A673 (cell line): ENCODE measurements around the gene HOXC5. TPM values are rescaled to one million over a fixed set of nuclear protein-coding genes. Genes with fewer than 3 reads are reported as not detected.

ENCODE experiments used
- BruUV-seq: library from RNA; stranded (reverse); fragments of 400-500 nt; replicated peaks from 2 replicates; lab custom pipeline; 2021; lab: Mats Ljungman, UMichigan
- CTCF ChIA-PET: fragments of 300-600 bp; sonication (Branson Sonifier 250); formaldehyde crosslinking; loops from one replicate; lab custom pipeline; 2022; ENCODE audit warnings: antibody characterized with exemption; lab: Charles Lee
- POLR2A ChIA-PET: fragments of 300-600 bp; sonication (Branson Sonifier 250); formaldehyde crosslinking; loops from one replicate; lab custom pipeline; 2022; ENCODE audit warnings: antibody characterized with exemption; ENCODE audit not compliant: low non-redundant PET; lab: Charles Lee
- DNase-seq: peaks from one replicate; pipeline ENCODE4 v3.0.0-alpha.2; 2015; ENCODE audit warnings: low spot score
- H3K27ac ChIP-seq: fragments of 200-600 bp; sonication (generic); 2 replicates; pipeline ENCODE4 v1.5.1; 2016; ENCODE audit warnings: mixed run types, low read depth, mild to moderate bottlenecking, mixed read lengths, antibody characterized with exemption, low read length; ENCODE audit not compliant: poor library complexity, severe bottlenecking
- H3K27me3 ChIP-seq: fragments of 200-600 bp; sonication (generic); replicated peaks from 2 replicates; pipeline ENCODE4 v1.6.1; 2017; ENCODE audit warnings: mixed run types, low read depth, mild to moderate bottlenecking, mixed read lengths, antibody characterized with exemption, low read length; ENCODE audit not compliant: insufficient read depth, poor library complexity
- H3K36me3 ChIP-seq: fragments of 200-600 bp; sonication (generic); 2 replicates; pipeline ENCODE4 v1.6.1; 2016; ENCODE audit warnings: mixed run types, mild to moderate bottlenecking, mixed read lengths, antibody characterized with exemption, low read length; ENCODE audit not compliant: insufficient read depth, poor library complexity, severe bottlenecking
- H3K4me1 ChIP-seq: fragments of 200-600 bp; sonication (generic); 2 replicates; pipeline ENCODE4 v1.6.1; 2017; ENCODE audit warnings: mixed run types, mild to moderate bottlenecking, mixed read lengths, antibody characterized with exemption, low read length; ENCODE audit not compliant: insufficient read depth, poor library complexity, severe bottlenecking
- H3K4me3 ChIP-seq: fragments of 200-600 bp; sonication (generic); 2 replicates; pipeline ENCODE4 v1.5.1; 2016; ENCODE audit warnings: low read depth, mixed run types, mild to moderate bottlenecking, mixed read lengths, low read length; ENCODE audit not compliant: poor library complexity, severe bottlenecking
- H3K9me3 ChIP-seq: fragments of 200-600 bp; sonication (generic); 2 replicates; pipeline ENCODE4 v1.6.1; 2016; ENCODE audit warnings: mixed run types, low read depth, mild to moderate bottlenecking, mixed read lengths, antibody characterized with exemption, low read length; ENCODE audit not compliant: poor library complexity, severe bottlenecking
- EZH2 ChIP-seq: fragments of 200-600 bp; sonication (generic); IDR thresholded peaks from 2 replicates; pipeline ENCODE4 v1.6.1; 2017; ENCODE audit warnings: borderline replicate concordance, low read depth, mild to moderate bottlenecking, mixed read lengths, antibody characterized with exemption, low read length; ENCODE audit not compliant: poor library complexity, severe bottlenecking
- intact Hi-C: fragments of 100-400 bp; cut with micrococcal nuclease; formaldehyde crosslinking; loops from one replicate; pipeline ENCODE4 v1.10.0; 2022; ENCODE audit not compliant: unreplicated experiment
- total RNA-seq: library from RNA; stranded (reverse); gene quantifications from 2 replicates; pipeline ENCODE4 v1.2.3, GENCODE V29; 2021
- TF ChIP-seq, protein P1 (sequence below): fragments of 300-800, 200-600 bp; sonication (generic); conservative IDR thresholded peaks from 2 replicates; pipeline ENCODE4 v1.5.1; 2017; ENCODE audit warnings: low read depth, mild to moderate bottlenecking, antibody characterized with exemption, low read length, moderate library complexity, mixed read lengths

HOXC5 gene
- total RNA-seq, 1 experiment from 2014 or later, result 1.9 TPM

DNA sequence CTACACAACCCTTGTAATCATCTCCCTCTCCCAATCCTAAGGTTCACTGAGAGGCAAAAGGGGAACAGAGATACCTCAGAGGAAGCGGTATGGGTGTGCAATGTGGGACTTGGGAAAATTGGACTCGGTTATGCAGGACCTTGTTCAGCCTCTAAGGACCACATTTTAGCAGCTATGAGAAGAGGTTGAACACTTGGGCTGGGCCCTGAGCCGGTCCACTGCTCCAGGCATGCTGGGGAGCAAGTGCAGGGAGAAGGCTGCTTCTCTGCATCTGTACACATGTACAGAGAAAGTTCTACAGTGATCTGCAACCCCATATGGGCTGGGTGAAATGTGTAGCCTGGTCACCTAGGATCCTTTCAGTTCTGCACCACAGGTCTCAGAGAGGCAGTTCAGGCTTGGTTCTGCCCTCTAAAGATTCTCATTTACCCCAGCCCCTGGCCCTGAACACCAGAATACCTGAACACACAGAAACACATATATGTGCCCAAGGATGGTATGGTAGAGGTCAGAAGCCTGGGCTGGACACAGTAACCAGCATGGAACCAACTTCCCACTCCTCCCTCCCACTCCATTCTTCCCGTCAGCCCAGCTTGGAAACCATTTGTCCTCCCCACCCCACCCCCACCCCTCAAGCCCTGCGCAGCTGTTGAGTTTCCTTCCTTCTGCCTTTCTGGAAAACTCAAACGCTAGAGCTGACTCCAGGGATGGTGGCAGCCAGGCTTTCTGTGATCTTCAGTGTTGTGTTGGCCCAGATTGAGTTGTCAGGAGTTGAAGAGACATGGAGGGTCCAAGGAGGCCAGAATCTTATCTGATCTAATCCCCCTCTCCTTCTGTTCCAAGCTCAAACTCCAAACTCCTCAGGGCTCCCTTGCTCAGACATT lies 10.4 kb downstream of the HOXC5 start:
- no peak overlapping the region for H3K4me3 ChIP-seq
- CTCF ChIA-PET, result no interaction called here
- TF ChIP-seq, protein P1, sequence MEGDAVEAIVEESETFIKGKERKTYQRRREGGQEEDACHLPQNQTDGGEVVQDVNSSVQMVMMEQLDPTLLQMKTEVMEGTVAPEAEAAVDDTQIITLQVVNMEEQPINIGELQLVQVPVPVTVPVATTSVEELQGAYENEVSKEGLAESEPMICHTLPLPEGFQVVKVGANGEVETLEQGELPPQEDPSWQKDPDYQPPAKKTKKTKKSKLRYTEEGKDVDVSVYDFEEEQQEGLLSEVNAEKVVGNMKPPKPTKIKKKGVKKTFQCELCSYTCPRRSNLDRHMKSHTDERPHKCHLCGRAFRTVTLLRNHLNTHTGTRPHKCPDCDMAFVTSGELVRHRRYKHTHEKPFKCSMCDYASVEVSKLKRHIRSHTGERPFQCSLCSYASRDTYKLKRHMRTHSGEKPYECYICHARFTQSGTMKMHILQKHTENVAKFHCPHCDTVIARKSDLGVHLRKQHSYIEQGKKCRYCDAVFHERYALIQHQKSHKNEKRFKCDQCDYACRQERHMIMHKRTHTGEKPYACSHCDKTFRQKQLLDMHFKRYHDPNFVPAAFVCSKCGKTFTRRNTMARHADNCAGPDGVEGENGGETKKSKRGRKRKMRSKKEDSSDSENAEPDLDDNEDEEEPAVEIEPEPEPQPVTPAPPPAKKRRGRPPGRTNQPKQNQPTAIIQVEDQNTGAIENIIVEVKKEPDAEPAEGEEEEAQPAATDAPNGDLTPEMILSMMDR, result no peak
- no peak for TF ChIP-seq EZH2
- no peak for DNase-seq
- H3K4me1 ChIP-seq, result no peaks in the 10 kb centered on the region
- intact Hi-C loops, result no loop called here
- POLR2A ChIA-PET, result no interaction called here
- BruUV-seq, result no TSS peak
- no peak overlapping the region for H3K27ac ChIP-seq
- no peaks in the 10 kb centered on the region for H3K9me3 ChIP-seq
- no peaks in the 10 kb centered on the region for H3K27me3 ChIP-seq
- no peaks in the 10 kb centered on the region for H3K36me3 ChIP-seq

DNA sequence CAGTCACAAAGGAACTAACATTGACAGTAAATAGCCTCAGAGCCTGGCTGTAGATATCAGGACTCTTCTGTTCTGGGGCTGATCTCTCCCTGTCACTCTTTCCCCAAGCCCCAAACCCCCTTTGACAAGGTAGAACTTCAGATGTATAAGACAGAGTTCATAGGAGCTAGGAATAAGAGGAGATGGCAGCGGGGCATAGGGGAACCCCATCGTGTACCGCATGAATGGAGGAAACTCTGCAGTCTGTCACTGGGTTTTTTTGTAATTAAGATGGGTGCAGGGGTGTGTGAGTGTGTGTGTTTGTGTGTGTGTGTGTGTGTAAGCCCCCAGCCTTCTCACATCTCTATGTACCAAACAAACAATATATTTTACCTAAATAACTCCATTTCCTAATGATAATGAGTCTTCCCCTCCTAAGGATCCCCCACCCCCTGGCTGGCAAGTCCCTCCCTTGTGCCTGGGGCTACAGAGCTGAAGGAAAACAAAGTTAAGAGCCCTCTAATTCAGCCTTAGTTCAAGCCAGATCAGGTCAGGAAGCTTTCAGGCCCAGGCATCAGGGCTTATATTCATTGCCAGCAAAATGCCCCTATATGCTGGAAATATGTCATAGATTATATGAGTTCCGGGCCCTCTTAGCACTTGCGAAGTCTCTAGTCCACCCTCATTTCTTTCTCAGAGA lies 11.7 kb downstream of the HOXC5 start:
- DNase-seq, result no peak
- CTCF ChIA-PET, result interaction anchor here (0.5 kb wide), 1 partner anchor 60 kb away, joined by 6 read pairs; the partner anchor contains the start of gene HOXC10
- no peak overlapping the region for H3K27ac ChIP-seq
- no peaks in the 10 kb centered on the region for H3K9me3 ChIP-seq
- no peaks in the 10 kb centered on the region for H3K36me3 ChIP-seq
- BruUV-seq, result no TSS peak
- no peak overlapping the region for H3K4me3 ChIP-seq
- POLR2A ChIA-PET, result no interaction called here
- intact Hi-C loops, result no loop called here
- H3K4me1 ChIP-seq, result no peaks in the 10 kb centered on the region
- no peaks in the 10 kb centered on the region for H3K27me3 ChIP-seq
- TF ChIP-seq, protein P1, result no peak
- no peak for TF ChIP-seq EZH2

DNA sequence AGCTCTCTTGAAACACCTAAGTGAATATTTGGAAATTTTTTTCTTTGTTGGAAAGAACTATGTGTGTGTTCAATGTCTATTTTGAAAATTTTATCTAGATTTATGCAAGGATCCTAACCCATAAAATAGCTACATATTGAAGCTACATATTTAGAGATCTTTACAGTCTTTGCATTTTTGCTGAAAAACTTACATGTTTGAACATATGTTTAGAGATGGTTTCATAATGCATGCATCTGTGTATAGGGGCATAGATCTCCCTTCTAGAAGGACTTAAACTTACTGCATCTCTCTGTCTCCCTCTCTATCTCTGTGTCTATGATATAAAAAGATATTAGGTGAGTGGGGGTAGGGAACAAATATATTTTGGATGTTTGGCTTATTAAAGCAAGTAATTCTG lies 12.6 kb downstream of the HOXC5 start:
- ChIA-PET CTCF (no interaction called here), POLR2A (no interaction called here)
- H3K4me1 ChIP-seq, result no peaks in the 10 kb centered on the region
- H3K27me3 ChIP-seq, result no peaks in the 10 kb centered on the region
- H3K4me3 ChIP-seq, result no peak overlapping the region
- no TSS peak for BruUV-seq
- TF ChIP-seq EZH2, result no peak
- TF ChIP-seq, protein P1, result no peak
- no peak for DNase-seq
- no peaks in the 10 kb centered on the region for H3K9me3 ChIP-seq
- no peak overlapping the region for H3K27ac ChIP-seq
- no peaks in the 10 kb centered on the region for H3K36me3 ChIP-seq
- intact Hi-C loops, result no loop called here
